Measurements from ENCODE around the gene LASP1. TPM values are rescaled to one million over a fixed set of nuclear protein-coding genes. Genes with fewer than 3 reads are reported as not detected.

The LASP1 gene, protein sequence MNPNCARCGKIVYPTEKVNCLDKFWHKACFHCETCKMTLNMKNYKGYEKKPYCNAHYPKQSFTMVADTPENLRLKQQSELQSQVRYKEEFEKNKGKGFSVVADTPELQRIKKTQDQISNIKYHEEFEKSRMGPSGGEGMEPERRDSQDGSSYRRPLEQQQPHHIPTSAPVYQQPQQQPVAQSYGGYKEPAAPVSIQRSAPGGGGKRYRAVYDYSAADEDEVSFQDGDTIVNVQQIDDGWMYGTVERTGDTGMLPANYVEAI
- 227 to 289 TPM (median 271 TPM) in 5 replicates for total RNA-seq (2022; extraction: Qiagen RNA extraction; ENCODE audit: low read depth)

DNA sequence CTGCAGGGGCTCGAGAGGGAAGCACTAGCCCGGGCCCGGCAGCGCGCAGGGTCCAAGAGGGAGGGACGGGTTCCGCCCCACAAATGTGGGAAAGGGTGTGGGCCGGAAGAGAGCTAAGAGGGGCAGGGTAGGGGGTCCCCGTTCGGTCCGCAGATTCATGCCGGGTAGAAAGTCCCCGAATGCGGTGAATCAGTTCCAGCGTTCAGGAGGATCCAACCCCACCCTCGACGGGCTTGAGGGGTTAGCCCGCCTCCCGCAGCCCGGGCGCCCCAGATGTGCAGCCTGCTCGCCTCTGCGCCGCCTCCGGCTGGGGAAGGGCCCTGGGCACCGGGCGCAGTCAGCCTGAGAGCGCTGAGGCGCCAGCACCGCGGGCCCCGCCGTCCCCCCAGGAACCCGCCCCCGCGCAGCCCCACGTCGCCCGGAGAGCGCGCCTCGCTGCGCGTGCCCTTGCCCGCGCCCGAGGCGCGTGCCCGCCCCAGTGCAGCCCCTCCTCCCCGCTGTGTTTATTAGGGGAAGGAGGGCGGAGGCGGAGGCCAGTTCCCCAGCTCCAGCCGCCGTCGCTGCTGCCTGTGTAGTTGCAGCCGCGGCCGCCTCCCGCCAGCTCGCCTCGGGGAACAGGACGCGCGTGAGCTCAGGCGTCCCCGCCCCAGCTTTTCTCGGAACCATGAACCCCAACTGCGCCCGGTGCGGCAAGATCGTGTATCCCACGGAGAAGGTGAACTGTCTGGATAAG lies at the start of gene LASP1:
TSS of gene LASP1 (plus strand) at position 533 of the 733 bp plus-strand sequence. CDS start at position 665, 132 bp downstream.

DNA sequence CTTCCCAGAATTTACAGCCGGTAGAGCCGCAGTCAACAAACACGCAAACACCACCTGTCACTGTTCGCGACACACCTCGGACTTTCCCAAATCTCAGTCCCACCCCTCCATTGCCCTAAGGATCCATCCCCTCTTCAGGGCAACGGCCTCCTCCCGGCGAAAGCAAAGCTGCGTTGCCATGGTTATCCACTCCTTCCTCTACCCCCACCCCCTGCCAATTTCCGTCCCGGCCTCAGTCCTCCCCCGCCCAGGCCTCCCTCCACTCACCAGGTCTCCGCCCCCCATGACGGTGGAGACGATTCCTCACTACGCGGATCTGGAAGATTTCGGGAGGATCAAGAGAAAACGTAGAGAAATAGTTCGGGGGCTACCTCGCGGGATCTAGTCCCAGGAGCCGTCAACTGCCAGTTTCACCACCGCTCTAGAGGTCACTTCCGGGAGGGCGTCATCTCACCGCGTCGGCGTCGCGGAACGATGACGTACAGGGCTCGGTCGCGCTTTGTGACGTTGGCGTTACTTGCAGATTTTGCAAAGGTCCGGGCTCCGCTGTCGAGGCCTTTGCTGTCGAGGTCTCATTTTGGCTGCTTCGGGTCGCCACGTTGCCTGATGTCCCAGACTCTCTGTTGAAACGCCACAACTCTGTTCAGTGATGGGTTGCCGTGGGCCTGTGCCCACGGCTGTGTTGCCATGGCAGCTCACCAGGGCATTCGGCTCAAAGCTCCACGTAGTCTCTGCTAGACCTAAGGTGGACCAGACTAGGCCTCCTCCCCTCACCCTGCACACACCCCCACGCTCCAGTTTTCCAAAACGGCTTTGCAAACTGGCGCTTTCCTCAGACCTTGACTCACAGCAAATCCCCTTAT lies 44.7 kb upstream of the LASP1 start, which contains the start of gene CWC25:
TSS of gene CWC25 (minus strand) at position 423 of the 863 bp plus-strand sequence. CDS start at position 285, 138 bp downstream.

GRCh38 chr17:38853292-38854219 lies 16.3 kb upstream of the LASP1 start, which contains the start of gene RPL23:
TSS of gene RPL23 (minus strand) at chr17:38853721. CDS start at chr17:38853710, 11 bp downstream.

GRCh38 chr17:38925263-38925995 lies 55.6 kb downstream of the LASP1 start, which contains the start of gene LASP1NB:
TSS of gene LASP1NB (plus strand) at chr17:38925614.

GRCh38 chr17:38967290-38967738 lies 97.5 kb downstream of the LASP1 start, which contains the start of gene FBXO47:
TSS of gene FBXO47 (minus strand) at chr17:38967403. CDS start at chr17:38963025, 4,378 bp downstream.

Other genes with a start within 250 kb of the LASP1 start
- gene EPOP, start 195.1 kb upstream of the LASP1 start, total RNA-seq (2022; extraction: Qiagen RNA extraction; ENCODE audit: low read depth): 10.9 to 15.5 TPM (median 13.1 TPM) in 5 replicates
- 18.0 to 37.0 TPM (median 33.1 TPM) in 5 replicates for gene MLLT6, start 164.8 kb upstream of the LASP1 start, total RNA-seq (2022; extraction: Qiagen RNA extraction; ENCODE audit: low read depth)
- 50.8 to 89.6 TPM (median 85.2 TPM) in 5 replicates for gene CISD3, start 139.7 kb upstream of the LASP1 start, total RNA-seq (2022; extraction: Qiagen RNA extraction; ENCODE audit: low read depth)
- 33.0 to 67.7 TPM (median 64.3 TPM) in 5 replicates for gene PCGF2, start 121.7 kb upstream of the LASP1 start, total RNA-seq (2022; extraction: Qiagen RNA extraction; ENCODE audit: low read depth)
- 318 to 508 TPM (median 418 TPM) in 5 replicates for gene PSMB3, start 117.3 kb upstream of the LASP1 start, total RNA-seq (2022; extraction: Qiagen RNA extraction; ENCODE audit: low read depth)
- 33.4 to 50.7 TPM (median 44.7 TPM) in 5 replicates for gene PIP4K2B, start 70.5 kb upstream of the LASP1 start, total RNA-seq (2022; extraction: Qiagen RNA extraction; ENCODE audit: low read depth)
- gene CWC25, start 44.7 kb upstream of the LASP1 start, total RNA-seq (2022; extraction: Qiagen RNA extraction; ENCODE audit: low read depth): 20.9 to 31.1 TPM (median 21.2 TPM) in 5 replicates
- gene RPL23, start 16.3 kb upstream of the LASP1 start, total RNA-seq (2022; extraction: Qiagen RNA extraction; ENCODE audit: low read depth): 2,424 to 2,901 TPM (median 2,516 TPM) in 5 replicates
- not detected in 5 replicates for gene FBXO47, start 97.3 kb downstream of the LASP1 start, total RNA-seq (2022; extraction: Qiagen RNA extraction; ENCODE audit: low read depth)